Fibroblast of lung (primary cell): ENCODE measurements around the gene GART.

Experiments
- CTCF ChIP-seq, 2 donors: IDR thresholded peaks in 1 of 2; conservative IDR thresholded peaks in 1 of 2; 1 replicate in 1 of 2; 2 replicates in 1 of 2; pipeline ENCODE4 v1.5.1; 2011 to 2012; ENCODE audit warnings: low read length in 2 of 2, control low read depth in 1 of 2, inconsistent platforms in 1 of 2, low read depth in 1 of 2, mild to moderate bottlenecking in 1 of 2
- EZH2 ChIP-seq: IDR thresholded peaks from 2 replicates; pipeline ENCODE4 v1.5.1; 2012; ENCODE audit warnings: low read length, control low read depth, mild to moderate bottlenecking; ENCODE audit errors: missing control alignments

GRCh38 chr21:33544451-33545195, 2.7 kb upstream of the GART start:
- TF ChIP-seq CTCF (conservative IDR thresholded peaks at IDR 0.05 in 1 of 2, IDR thresholded peaks at IDR 0.05 in 1 of 2; ENCODE audit: low read depth in 1 of 2, low read length in 2 of 2) (no peak), EZH2 (no peak)
